WTC11 (cell line): ENCODE results near the gene SLC29A1. TPM values are rescaled to one million over a fixed set of nuclear protein-coding genes. Genes with fewer than 3 reads are reported as not detected.

Experiments
- ATAC-seq: fragments of 200-7000 bp; cut with Tn5 transposase; 2 replicates; pipeline ENCODE4 v1.10.0; 2021; ENCODE audit warnings: mild to moderate bottlenecking, moderate library complexity
- CTCF ChIA-PET: fragments of 300-600 bp; sonication (Branson Sonifier 250); formaldehyde crosslinking; loops from one replicate; lab custom pipeline; 2021; ENCODE audit warnings: antibody characterized with exemption; lab: Charles Lee
- POLR2A ChIA-PET: fragments of 350-600 bp; sonication (Branson Sonifier 250); formaldehyde crosslinking; loops from one replicate; lab custom pipeline; 2021; ENCODE audit warnings: antibody characterized with exemption; lab: Charles Lee
- DNase-seq: peaks from one replicate; pipeline ENCODE4 v3.0.0; 2021; ENCODE audit warnings: low spot score
- H3K27ac Mint-ChIP-seq: 2 replicates; pipeline ENCODE4 v1.8.0; 2021; ENCODE audit warnings: mixed read lengths
- H3K27me3 Mint-ChIP-seq: 2 replicates; pipeline ENCODE4 v1.8.0; 2021; ENCODE audit warnings: low read depth, mild to moderate bottlenecking, moderate library complexity, mixed read lengths
- H3K36me3 Mint-ChIP-seq: 2 replicates; pipeline ENCODE4 v1.8.0; 2021; ENCODE audit warnings: mixed read lengths
- H3K4me1 Mint-ChIP-seq: 2 replicates; pipeline ENCODE4 v1.8.0; 2022; ENCODE audit warnings: mixed read lengths
- H3K4me3 Mint-ChIP-seq: 2 replicates; pipeline ENCODE4 v1.8.0; 2021; ENCODE audit warnings: mild to moderate bottlenecking, moderate library complexity, mixed read lengths
- H3K9me3 Mint-ChIP-seq: 2 replicates; pipeline ENCODE4 v1.8.0; 2021; ENCODE audit warnings: mixed read lengths
- ATF3 ChIP-seq: sonication (generic); formaldehyde crosslinking; conservative IDR thresholded peaks from 2 replicates; pipeline ENCODE4 v1.8.1; 2022; ENCODE audit warnings: mild to moderate bottlenecking, missing genetic modification reagents
- CTCF ChIP-seq: fragments of 200-600 bp; IDR thresholded peaks from 2 replicates; pipeline ENCODE4 v1.8.0; 2022; ENCODE audit warnings: antibody characterized with exemption
- E2F5 ChIP-seq: sonication (generic); formaldehyde crosslinking; IDR thresholded peaks from 2 replicates; pipeline ENCODE4 v1.8.1; 2022; ENCODE audit warnings: mild to moderate bottlenecking, moderate library complexity, missing genetic modification reagents
- ERG ChIP-seq: fragments of 250-450 bp; sonication (Bioruptor Pico); IDR thresholded peaks from 2 replicates; pipeline ENCODE4 v1.8.0; 2021; ENCODE audit warnings: mild to moderate bottlenecking
- ETV6 ChIP-seq: sonication (generic); formaldehyde crosslinking; IDR thresholded peaks from 2 replicates; pipeline ENCODE4 v1.8.1; 2022; ENCODE audit warnings: mild to moderate bottlenecking, missing genetic modification reagents
- FOXJ3 ChIP-seq: sonication (generic); formaldehyde crosslinking; IDR thresholded peaks from 2 replicates; pipeline ENCODE4 v1.9.0; 2021; ENCODE audit warnings: missing genetic modification reagents, mild to moderate bottlenecking, borderline replicate concordance
- FOXK1 ChIP-seq: sonication (generic); formaldehyde crosslinking; IDR thresholded peaks from 2 replicates; pipeline ENCODE4 v1.8.0; 2022; ENCODE audit warnings: mild to moderate bottlenecking, moderate library complexity, missing genetic modification reagents
- FOXP4 ChIP-seq: sonication (generic); formaldehyde crosslinking; IDR thresholded peaks from 2 replicates; pipeline ENCODE4 v1.8.0; 2022; ENCODE audit warnings: mild to moderate bottlenecking, missing genetic modification reagents
- JAZF1 ChIP-seq: fragments of 250-450 bp; sonication (Bioruptor Pico); IDR thresholded peaks from 2 replicates; pipeline ENCODE4 v1.9.0; 2021; ENCODE audit warnings: moderate library complexity, mild to moderate bottlenecking, inconsistent platforms
- KAT7 ChIP-seq: sonication (generic); formaldehyde crosslinking; IDR thresholded peaks from 2 replicates; pipeline ENCODE4 v1.8.1; 2023; ENCODE audit warnings: missing genetic modification reagents, mild to moderate bottlenecking, borderline replicate concordance
- MAX ChIP-seq: sonication (generic); formaldehyde crosslinking; IDR thresholded peaks from 2 replicates; pipeline ENCODE4 v1.8.0; 2022; ENCODE audit warnings: mild to moderate bottlenecking, missing genetic modification reagents
- MYBL2 ChIP-seq: sonication (generic); formaldehyde crosslinking; IDR thresholded peaks from 2 replicates; pipeline ENCODE4 v1.8.1; 2023; ENCODE audit warnings: mild to moderate bottlenecking, moderate library complexity, missing genetic modification reagents
- NFATC4 ChIP-seq: fragments of 250-450 bp; sonication (Bioruptor Pico); IDR thresholded peaks from 2 replicates; pipeline ENCODE4 v1.9.0; 2021; ENCODE audit warnings: mild to moderate bottlenecking
- NFYB ChIP-seq: sonication (generic); formaldehyde crosslinking; conservative IDR thresholded peaks from 2 replicates; pipeline ENCODE4 v1.8.0; 2022; ENCODE audit warnings: low read depth, missing genetic modification reagents
- NR1H2 ChIP-seq: sonication (generic); formaldehyde crosslinking; IDR thresholded peaks from 2 replicates; pipeline ENCODE4 v1.9.0; 2021; ENCODE audit warnings: mild to moderate bottlenecking, moderate library complexity, missing genetic modification reagents
- OVOL2 ChIP-seq: fragments of 250-450 bp; sonication (Bioruptor Pico); IDR thresholded peaks from 2 replicates; pipeline ENCODE4 v1.9.0; 2021; ENCODE audit warnings: mild to moderate bottlenecking, borderline replicate concordance
- PRRX2 ChIP-seq: fragments of 250-450 bp; sonication (Bioruptor Pico); IDR thresholded peaks from 2 replicates; pipeline ENCODE4 v1.8.0; 2021; ENCODE audit warnings: mild to moderate bottlenecking
- SMAD3 ChIP-seq: sonication (generic); formaldehyde crosslinking; IDR thresholded peaks from 2 replicates; pipeline ENCODE4 v1.8.0; 2022; ENCODE audit warnings: missing genetic modification reagents, mild to moderate bottlenecking, borderline replicate concordance
- SMAD4 ChIP-seq: sonication (generic); formaldehyde crosslinking; IDR thresholded peaks from 2 replicates; pipeline ENCODE4 v1.8.0; 2022; ENCODE audit warnings: mild to moderate bottlenecking, missing genetic modification reagents
- TP53 ChIP-seq: sonication (generic); formaldehyde crosslinking; IDR thresholded peaks from 2 replicates; pipeline ENCODE4 v1.8.1; 2023; ENCODE audit warnings: mild to moderate bottlenecking, missing genetic modification reagents
- USF1 ChIP-seq: sonication (generic); formaldehyde crosslinking; IDR thresholded peaks from 2 replicates; pipeline ENCODE4 v1.8.0; 2022; ENCODE audit warnings: mild to moderate bottlenecking, missing genetic modification reagents
- ZBTB21 ChIP-seq: sonication (generic); formaldehyde crosslinking; IDR thresholded peaks from 2 replicates; pipeline ENCODE4 v1.8.1; 2023; ENCODE audit warnings: mild to moderate bottlenecking, missing genetic modification reagents, borderline replicate concordance
- ZNF232 ChIP-seq: sonication (generic); formaldehyde crosslinking; IDR thresholded peaks from 2 replicates; pipeline ENCODE4 v1.8.0; 2022; ENCODE audit warnings: mild to moderate bottlenecking, missing genetic modification reagents
- ZNF416 ChIP-seq: fragments of 250-450 bp; sonication (Bioruptor Pico); IDR thresholded peaks from 2 replicates; pipeline ENCODE4 v1.9.0; 2021; ENCODE audit warnings: mild to moderate bottlenecking, inconsistent platforms
- ZNF423 ChIP-seq: fragments of 250-450 bp; sonication (Bioruptor Pico); IDR thresholded peaks from 2 replicates; pipeline ENCODE4 v2.1.2; 2022; ENCODE audit warnings: mild to moderate bottlenecking, moderate library complexity
- ZNF671 ChIP-seq: fragments of 250-450 bp; sonication (Bioruptor Pico); IDR thresholded peaks from 2 replicates; pipeline ENCODE4 v1.8.0; 2021; ENCODE audit warnings: mild to moderate bottlenecking
- total RNA-seq: library from RNA; stranded (reverse); gene quantifications from 3 replicates; pipeline ENCODE4 v1.2.3, GENCODE V29; 2021

SLC29A1 gene
- total RNA-seq, 1 experiment from 2014 or later, result 139 TPM

GRCh38 chr6:44245391-44245911, 22.1 kb downstream of the SLC29A1 start:
- H3K27me3 Mint-ChIP-seq, result peaks cover 16% of the 10 kb centered on the region
- no peaks in the 10 kb centered on the region for H3K9me3 Mint-ChIP-seq
- ChIA-PET POLR2A (interaction anchor here (1.1 to 4.9 kb wide), 9 partner anchors 10 to 1316 kb away, joined by 3 to 83 read pairs (median 8); partner anchors contain the start of genes CNPY3, MYMX, SLC29A1 and SLC35B2), CTCF (interaction anchor here (0.6 to 7.2 kb wide), 20 partner anchors 10 to 244 kb away, joined by 3 to 80 read pairs (median 4); partner anchors contain the start of genes AARS2, SLC29A1 and SLC35B2)
- DNase-seq (no peak), ATAC-seq (no peak)
- no peak for TF ChIP-seq KAT7 (CRISPR knock-in tag)
- TF ChIP-seq NR1H2 (CRISPR knock-in tag), result no peak
- TF ChIP-seq CTCF, result no peak
- TF ChIP-seq NFYB (CRISPR knock-in tag), result no peak
- TF ChIP-seq JAZF1, result no peak
- TF ChIP-seq PRRX2 (CRISPR knock-in tag), result no peak
- TF ChIP-seq ERG, result no peak
- TF ChIP-seq ZNF423, result no peak
- TF ChIP-seq ATF3 (CRISPR knock-in tag), result no peak
- no peak for TF ChIP-seq TP53 (CRISPR knock-in tag)
- no peak for TF ChIP-seq OVOL2 (CRISPR knock-in tag)
- no peak for TF ChIP-seq ZNF416 (CRISPR knock-in tag)
- TF ChIP-seq ZNF232 (CRISPR knock-in tag), result no peak
- no peak for TF ChIP-seq ZNF671
- TF ChIP-seq SMAD4 (CRISPR knock-in tag), result no peak
- TF ChIP-seq NFATC4 (CRISPR knock-in tag), result no peak
- TF ChIP-seq FOXJ3, result no peak
- peak overlapping the region; percentile 71 for H3K27ac Mint-ChIP-seq
- peak overlapping the region; percentile 99 for H3K4me3 Mint-ChIP-seq
- peaks cover 34% of the 10 kb centered on the region for H3K4me1 Mint-ChIP-seq
- H3K36me3 Mint-ChIP-seq, result peaks cover 34% of the 10 kb centered on the region

GRCh38 chr6:44245912-44246662, 22.7 kb downstream of the SLC29A1 start:
- H3K9me3 Mint-ChIP-seq, result no peaks in the 10 kb centered on the region
- peak; percentile 75 for TF ChIP-seq MAX (CRISPR knock-in tag)
- 0 out of 2 replicates have a peak, but pooled peaks have one; percentile 37 for TF ChIP-seq USF1
- TF ChIP-seq ZBTB21, result no peak; the same call in 1 of the 2 replicates
- TF ChIP-seq ETV6 (CRISPR knock-in tag), result peak; percentile 63; the same call in 1 of the 2 replicates
- TF ChIP-seq MYBL2, result peak; percentile 77
- peak; percentile 67 for TF ChIP-seq ZNF423
- no peak for TF ChIP-seq ERG
- TF ChIP-seq FOXK1 (CRISPR knock-in tag), result peak; percentile 84; the same call in 1 of the 2 replicates
- peak; percentile 57; the same call in 1 of the 2 replicates for TF ChIP-seq E2F5 (CRISPR knock-in tag)
- peak; percentile 73; the same call in 1 of the 2 replicates for TF ChIP-seq FOXP4 (CRISPR knock-in tag)
- TF ChIP-seq ZNF232 (CRISPR knock-in tag), result 0 out of 2 replicates have a peak, but pooled peaks have one; percentile 2
- TF ChIP-seq SMAD3 (CRISPR knock-in tag), result no peak
- no peak for TF ChIP-seq FOXJ3

More at GRCh38 chr6:44245912-44246662, 22.7 kb downstream of the SLC29A1 start:
- H3K27me3 Mint-ChIP-seq, result peaks cover 16% of the 10 kb centered on the region
- H3K27ac Mint-ChIP-seq, result peak overlapping the region; percentile 99
- DNase-seq (peak; percentile 98), ATAC-seq (peak; percentile 85)
- ChIA-PET CTCF (interaction anchor here (0.6 to 7.2 kb wide), 27 partner anchors 9 to 386 kb away, joined by 3 to 80 read pairs (median 3); partner anchors contain the start of genes AARS2, SLC29A1 and SLC35B2), POLR2A (interaction anchor here (0.6 to 4.9 kb wide), 23 partner anchors 8 to 1316 kb away, joined by 3 to 83 read pairs (median 5); partner anchors contain the start of genes CNPY3, MRPL14, MYMX and SLC29A1)
- H3K36me3 Mint-ChIP-seq, result peaks cover 41% of the 10 kb centered on the region
- peaks cover 34% of the 10 kb centered on the region for H3K4me1 Mint-ChIP-seq
- H3K4me3 Mint-ChIP-seq, result peak overlapping the region; percentile 99
